Measurements from ENCODE around the gene ARV1.
A peak's percentile ranks its signal among the peaks of the same experiment; 100 is the strongest.

Gene ARV1

DNA sequence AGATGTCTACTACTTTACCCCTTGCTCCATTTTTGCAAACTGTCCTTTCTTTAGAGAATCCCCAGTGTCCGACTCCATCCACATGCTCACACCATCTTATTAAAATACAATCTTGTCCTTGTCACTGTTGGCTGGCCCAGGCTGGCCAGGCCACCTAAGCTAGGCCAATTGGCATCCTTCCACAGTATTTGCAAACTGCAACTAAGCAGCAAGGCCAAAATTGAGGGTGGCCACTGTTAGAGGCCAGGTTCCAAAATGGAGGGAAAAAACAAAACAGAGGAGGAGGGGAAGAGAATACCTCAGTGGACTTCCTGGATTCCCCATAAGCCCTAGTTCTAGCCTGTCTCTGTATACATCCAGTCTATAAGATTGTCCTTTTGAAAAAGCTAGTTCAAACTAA, 56.9 kb downstream of the ARV1 start (continued):
- TF ChIP-seq, protein P1, sequence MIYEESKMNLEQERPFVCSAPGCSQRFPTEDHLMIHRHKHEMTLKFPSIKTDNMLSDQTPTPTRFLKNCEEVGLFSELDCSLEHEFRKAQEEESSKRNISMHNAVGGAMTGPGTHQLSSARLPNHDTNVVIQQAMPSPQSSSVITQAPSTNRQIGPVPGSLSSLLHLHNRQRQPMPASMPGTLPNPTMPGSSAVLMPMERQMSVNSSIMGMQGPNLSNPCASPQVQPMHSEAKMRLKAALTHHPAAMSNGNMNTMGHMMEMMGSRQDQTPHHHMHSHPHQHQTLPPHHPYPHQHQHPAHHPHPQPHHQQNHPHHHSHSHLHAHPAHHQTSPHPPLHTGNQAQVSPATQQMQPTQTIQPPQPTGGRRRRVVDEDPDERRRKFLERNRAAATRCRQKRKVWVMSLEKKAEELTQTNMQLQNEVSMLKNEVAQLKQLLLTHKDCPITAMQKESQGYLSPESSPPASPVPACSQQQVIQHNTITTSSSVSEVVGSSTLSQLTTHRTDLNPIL (CRISPR knock-in tag; IDR thresholded peaks at IDR 0.05; ENCODE audit: low read depth) = no peak
- TF ChIP-seq, protein P2, sequence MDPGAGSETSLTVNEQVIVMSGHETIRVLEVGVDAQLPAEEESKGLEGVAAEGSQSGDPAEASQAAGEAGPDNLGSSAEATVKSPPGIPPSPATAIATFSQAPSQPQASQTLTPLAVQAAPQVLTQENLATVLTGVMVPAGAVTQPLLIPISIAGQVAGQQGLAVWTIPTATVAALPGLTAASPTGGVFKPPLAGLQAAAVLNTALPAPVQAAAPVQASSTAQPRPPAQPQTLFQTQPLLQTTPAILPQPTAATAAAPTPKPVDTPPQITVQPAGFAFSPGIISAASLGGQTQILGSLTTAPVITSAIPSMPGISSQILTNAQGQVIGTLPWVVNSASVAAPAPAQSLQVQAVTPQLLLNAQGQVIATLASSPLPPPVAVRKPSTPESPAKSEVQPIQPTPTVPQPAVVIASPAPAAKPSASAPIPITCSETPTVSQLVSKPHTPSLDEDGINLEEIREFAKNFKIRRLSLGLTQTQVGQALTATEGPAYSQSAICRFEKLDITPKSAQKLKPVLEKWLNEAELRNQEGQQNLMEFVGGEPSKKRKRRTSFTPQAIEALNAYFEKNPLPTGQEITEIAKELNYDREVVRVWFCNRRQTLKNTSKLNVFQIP (CRISPR knock-in tag; IDR thresholded peaks at IDR 0.05; ENCODE audit: borderline replicate concordance, low read depth) = no peak

DNA sequence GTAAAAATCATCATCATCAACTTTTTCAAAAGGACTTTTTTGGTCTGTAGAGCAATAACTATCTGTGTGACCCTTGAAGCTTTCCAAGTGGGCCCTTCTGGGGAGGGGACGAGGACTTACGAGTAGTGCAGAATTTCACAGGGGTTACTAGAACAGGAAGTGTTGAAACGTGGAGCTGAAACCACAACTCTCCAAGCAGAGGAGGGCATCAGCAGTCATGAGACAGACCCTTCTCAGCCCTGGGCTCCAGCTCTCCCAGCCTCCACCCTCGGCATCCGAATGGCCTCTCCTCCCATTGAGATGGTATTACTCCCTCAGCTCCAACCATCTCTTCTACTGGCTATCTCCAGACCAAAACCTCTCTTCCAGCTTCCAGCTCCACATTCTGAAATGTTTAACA, 57.5 kb downstream of the ARV1 start:
- no peak for TF ChIP-seq ZFP3 (CRISPR knock-in tag; IDR thresholded peaks at IDR 0.05)
- no peak for TF ChIP-seq ZNF565 (CRISPR knock-in tag; conservative IDR thresholded peaks at IDR 0.05; ENCODE audit: low read depth)
- no peak for TF ChIP-seq SNAI2 (CRISPR knock-in tag; IDR thresholded peaks at IDR 0.05)

DNA sequence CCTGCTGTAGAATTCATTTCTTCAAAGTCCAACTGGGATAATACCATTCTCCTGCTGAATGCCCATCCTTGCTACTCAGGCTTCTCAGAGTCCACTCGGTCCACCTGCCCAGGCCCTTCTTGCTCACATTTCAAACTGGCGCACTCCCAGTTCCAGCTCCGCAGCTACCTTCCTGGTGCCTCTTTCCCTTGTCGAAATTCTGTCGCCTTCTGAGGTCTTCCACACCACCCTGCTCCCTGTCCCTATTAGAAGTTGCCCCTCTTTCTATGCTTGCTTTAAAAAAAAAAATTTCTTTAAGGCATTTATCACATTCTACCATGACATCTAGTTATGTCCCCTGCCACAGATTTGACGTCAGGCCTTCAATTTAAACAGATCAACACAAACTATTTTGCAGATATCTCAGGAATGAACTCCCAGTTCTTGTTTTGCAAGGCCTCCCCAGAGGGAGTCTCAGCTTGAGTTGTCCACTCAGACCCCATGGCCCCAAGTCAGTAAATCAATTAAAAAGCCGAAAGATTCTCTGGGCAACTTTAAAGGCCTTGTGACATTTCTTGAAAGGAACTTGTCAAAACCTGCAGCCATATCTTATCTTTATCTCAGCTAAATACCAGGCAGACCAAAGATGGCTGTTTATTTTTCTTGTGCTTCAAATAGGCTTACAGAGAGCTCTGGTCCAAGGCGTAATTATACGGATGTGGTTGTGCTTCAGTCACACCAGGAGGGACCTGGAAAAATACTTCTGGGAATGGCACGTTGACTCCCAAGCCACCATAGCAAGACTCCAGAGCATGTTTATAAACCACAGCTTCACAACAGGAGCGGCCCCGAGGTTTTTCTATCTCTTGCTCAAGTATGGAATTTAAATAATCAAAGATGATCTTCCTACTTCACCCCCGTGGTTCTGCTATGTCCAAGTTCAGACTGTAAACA, 59.0 kb downstream of the ARV1 start:
- ATAC-seq = no peak
- TF ChIP-seq BACH2 (CRISPR knock-in tag; IDR thresholded peaks at IDR 0.05; ENCODE audit: borderline replicate concordance) = no peak
- TF ChIP-seq ZFP3 (CRISPR knock-in tag; IDR thresholded peaks at IDR 0.05) = no peak
- TF ChIP-seq, protein P3, sequence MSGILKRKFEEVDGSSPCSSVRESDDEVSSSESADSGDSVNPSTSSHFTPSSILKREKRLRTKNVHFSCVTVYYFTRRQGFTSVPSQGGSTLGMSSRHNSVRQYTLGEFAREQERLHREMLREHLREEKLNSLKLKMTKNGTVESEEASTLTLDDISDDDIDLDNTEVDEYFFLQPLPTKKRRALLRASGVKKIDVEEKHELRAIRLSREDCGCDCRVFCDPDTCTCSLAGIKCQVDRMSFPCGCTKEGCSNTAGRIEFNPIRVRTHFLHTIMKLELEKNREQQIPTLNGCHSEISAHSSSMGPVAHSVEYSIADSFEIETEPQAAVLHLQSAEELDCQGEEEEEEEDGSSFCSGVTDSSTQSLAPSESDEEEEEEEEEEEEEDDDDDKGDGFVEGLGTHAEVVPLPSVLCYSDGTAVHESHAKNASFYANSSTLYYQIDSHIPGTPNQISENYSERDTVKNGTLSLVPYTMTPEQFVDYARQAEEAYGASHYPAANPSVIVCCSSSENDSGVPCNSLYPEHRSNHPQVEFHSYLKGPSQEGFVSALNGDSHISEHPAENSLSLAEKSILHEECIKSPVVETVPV (CRISPR knock-in tag; IDR thresholded peaks at IDR 0.05) = no peak
- no peak for TF ChIP-seq ZNF70 (CRISPR knock-in tag; IDR thresholded peaks at IDR 0.05)
- TF ChIP-seq, protein P1 (CRISPR knock-in tag; IDR thresholded peaks at IDR 0.05; ENCODE audit: low read depth) = no peak
- no peak for TF ChIP-seq SNAI2 (CRISPR knock-in tag; IDR thresholded peaks at IDR 0.05)

More for the DNA sequence above, 57.5 kb downstream of the ARV1 start:
- ATAC-seq = no peak

DNA sequence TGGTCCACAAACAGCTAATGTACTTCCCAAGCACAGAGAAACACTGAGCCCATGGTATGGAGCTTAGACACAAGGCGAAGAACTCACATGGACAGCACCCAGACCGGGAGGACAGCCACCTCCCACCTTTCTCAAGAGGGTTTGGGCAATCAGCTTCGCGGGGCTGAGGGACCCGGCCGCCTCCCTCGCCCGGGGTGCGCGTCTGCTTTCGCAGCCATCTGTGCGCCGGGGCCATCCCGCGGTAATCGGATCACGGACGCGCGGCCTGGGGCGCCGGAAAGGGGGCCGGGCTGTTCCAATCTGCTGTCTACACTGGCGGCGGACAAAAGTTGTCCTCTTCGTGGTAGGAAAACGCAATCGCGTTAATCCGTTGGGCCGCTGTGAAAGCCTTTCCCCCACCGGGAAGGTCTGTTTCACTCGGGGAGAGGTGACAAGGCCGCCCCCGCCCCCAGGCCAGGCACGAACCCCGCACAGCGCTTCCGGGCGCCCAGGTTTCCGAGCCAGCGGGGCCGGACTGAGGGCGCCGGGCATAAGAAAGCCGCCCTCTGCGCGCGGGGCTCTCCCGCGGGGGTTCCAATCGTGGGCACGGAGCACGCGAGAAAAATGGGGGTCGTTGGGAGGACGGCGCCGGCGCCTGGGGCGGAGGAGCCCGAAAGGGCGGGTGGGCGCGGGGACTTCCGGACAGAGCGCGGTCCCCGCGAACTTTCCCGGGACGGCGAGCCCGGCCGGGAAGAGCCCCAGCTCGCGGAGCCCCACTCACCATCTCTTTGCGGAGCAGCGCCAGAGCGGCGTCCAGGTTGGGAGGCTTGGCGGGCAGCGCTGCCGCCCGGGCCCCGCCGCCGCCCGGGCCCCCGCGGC, 60.5 kb downstream of the ARV1 start:
- peak; percentile 78 for ATAC-seq
- TF ChIP-seq, protein P1 (CRISPR knock-in tag; IDR thresholded peaks at IDR 0.05; ENCODE audit: low read depth) = no peak
- TF ChIP-seq PPARA (CRISPR knock-in tag; IDR thresholded peaks at IDR 0.05; ENCODE audit: borderline replicate concordance) (no peak), GLIS3 (CRISPR knock-in tag; IDR thresholded peaks at IDR 0.05) (no peak), CSDC2 (CRISPR knock-in tag; IDR thresholded peaks at IDR 0.05) (no peak), ARNTL (CRISPR knock-in tag; IDR thresholded peaks at IDR 0.05; ENCODE audit: borderline replicate concordance, low read depth) (no peak)
- TF ChIP-seq, protein P2 (CRISPR knock-in tag; IDR thresholded peaks at IDR 0.05; ENCODE audit: borderline replicate concordance, low read depth) = no peak
